IPS-11a (cell line): ENCODE data around the gene POLA1.

Source experiments
- H3K4me3 ChIP-seq: one replicate; pipeline ENCODE4 v1.5.1; 2013; ENCODE audit warnings: low read depth, low read length, control low read depth

POLA1 gene

GRCh38 chrX:24682739-24683432 is 10.8 kb upstream of the POLA1 start:
- H3K4me3 ChIP-seq, result no peak overlapping the region

DNA sequence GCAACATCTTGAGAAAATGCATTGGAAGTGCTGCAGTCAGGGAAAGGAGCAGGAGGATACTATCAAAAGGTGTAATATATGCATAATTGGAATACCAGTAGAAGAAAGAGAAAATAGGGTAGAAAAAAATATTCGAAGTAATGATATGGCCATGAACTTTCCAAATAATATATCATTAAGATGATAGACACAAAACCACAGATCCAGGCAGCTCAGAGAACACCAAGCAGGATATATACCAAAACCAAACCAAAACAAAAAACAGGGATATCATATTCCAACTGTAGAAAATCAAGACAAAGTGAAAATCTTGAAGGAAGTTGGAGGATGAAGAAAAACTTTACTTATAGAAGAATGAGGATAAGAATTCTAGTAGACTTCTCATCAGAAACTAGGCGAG is 9.7 kb upstream of the POLA1 start:
- H3K4me3 ChIP-seq, result no peak overlapping the region

GRCh38 chrX:24692305-24692704 is 1.4 kb upstream of the POLA1 start:
- no peak overlapping the region for H3K4me3 ChIP-seq

- H3K4me3 ChIP-seq, result no peak overlapping the region
Measured at GRCh38 chrX:24694825-24695224, 1.1 kb downstream of the POLA1 start.

DNA sequence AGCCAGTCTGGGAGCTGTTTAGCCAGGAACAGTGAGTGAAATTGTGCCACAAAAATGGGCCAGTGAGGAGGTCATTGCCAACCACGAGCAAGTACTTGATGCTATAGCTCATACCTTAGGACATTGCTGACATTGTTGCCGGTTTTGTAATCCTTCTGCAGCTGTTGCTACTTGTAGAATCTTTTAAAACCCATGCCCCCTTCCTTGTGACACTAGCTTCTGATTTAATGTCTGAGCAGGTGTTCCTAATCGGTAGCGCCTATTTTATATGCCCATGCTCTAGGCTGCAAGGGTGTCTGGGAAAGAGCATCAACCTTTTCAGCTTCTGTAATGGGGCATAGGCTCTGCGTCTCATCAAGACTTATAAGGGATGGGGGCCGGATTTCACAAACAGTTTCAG is 2.6 kb downstream of the POLA1 start:
- no peak overlapping the region for H3K4me3 ChIP-seq

DNA sequence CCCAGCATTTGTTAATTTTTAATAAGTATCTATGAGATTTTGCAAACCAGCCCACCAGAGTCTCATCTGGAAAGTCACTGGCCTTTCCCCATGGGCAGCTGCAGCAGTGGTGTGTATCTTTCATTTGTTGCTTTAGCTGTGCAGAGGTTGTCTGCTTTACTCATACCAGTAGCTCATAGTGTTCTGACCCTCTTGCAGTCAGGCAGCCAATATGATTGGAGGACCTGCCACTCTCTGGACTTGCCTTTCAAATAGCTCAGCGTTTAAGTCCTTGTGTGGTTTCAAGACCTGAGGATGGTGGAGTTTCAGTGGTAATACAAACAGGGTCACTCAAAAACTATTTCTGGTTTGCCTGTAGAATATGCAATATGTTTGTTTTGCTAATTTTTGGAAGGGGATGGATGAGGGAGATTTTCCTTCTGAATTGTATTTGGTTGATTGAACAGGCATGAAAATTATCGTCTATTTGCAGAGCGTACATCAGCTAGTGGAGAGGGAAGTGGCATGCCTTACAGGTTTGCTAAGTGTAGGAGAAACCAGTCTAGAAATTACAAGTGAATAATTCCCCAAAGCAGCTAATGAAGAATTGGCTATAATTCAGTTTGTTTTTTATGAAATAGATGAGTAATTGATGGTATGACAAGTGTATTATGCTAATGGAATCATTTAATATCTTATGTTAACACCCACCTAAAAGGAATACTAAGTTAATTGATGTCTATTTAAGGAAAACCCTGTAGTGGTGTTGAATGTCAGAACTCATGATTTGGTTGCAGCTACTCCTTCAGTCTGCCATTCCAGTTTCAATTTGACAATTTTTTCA is 8.9 kb downstream of the POLA1 start:
- H3K4me3 ChIP-seq, result no peak overlapping the region

- H3K4me3 ChIP-seq, result no peak overlapping the region
Measured at GRCh38 chrX:24703185-24703494, 9.4 kb downstream of the POLA1 start.

GRCh38 chrX:24718771-24719170 is 25.1 kb downstream of the POLA1 start:
- no peak overlapping the region for H3K4me3 ChIP-seq

DNA sequence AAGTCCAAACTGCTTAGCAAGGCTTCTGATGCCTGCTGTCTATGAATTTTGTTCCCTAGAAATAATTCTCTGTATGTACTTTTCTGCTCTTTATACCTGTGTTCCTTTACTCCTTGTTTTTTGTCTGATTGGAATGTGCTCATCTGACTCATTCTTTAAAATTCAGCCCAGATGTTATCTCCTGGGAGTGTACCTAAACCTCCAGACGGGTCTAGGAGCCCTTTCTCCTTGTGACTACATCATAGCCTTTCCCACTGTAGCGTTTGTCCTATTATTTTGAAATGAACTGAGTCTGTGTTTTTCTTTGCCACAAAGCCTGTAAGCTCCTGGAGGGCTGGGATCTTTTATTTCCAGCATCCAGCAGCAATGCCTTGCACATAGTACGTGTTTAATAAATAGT is 26.3 kb downstream of the POLA1 start:
- no peak overlapping the region for H3K4me3 ChIP-seq

- no peak overlapping the region for H3K4me3 ChIP-seq
Measured at GRCh38 chrX:24728530-24728929, 34.8 kb downstream of the POLA1 start.

DNA sequence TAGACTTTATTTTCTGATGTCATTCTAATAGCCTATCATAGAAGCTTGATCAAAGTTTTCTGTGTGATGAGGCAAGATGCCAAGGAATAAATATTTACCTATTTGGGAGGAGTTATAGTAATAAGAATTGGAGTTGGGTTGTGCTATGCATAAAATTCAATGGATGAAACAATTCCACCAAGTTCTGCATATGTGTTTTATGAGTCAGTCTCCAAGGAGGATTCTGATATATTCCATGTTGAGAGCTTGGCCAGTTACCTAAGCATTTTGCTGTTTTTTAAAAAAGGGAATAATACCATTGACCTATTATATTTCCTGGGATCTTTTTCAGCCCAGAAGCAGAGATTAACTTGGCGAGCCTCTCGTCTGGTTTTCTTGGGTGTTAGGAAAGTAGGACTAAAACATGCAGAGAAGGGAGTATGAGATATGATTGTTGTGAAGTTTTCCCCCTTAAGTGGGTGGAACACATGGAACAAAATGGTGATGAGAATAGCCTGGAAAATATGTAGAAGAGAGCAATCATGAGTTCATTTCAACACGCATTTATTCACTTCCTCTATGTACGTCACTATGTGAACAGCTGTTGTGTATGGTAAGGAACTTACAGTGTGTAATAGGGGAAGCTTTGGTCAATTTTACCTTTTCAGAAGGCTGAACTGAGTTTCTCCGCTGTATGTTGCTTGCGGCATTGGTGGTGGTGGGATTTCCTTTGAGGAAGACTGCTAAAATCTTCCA is 39.2 kb downstream of the POLA1 start:
- no peak overlapping the region for H3K4me3 ChIP-seq

GRCh38 chrX:24741330-24741729 is 47.6 kb downstream of the POLA1 start:
- no peak overlapping the region for H3K4me3 ChIP-seq

DNA sequence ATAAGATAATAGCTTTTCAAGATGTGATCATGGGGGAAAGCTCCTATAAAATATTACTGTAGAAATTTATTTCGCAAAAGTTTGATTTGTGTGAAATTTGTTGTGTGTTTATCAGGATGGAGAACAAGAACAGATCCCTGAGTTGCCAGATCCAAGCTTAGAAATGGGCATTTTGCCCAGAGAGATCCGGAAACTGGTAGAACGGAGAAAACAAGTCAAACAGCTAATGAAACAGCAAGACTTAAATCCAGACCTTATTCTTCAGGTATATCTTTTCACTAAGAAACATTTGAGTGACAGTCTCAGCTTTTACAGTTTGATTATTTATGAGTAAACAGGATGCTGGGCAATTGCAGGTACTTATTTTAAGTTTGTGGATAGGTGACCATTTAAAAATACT is 54.5 kb downstream of the POLA1 start:
- H3K4me3 ChIP-seq, result no peak overlapping the region

GRCh38 chrX:24759786-24760185 is 66.1 kb downstream of the POLA1 start:
- H3K4me3 ChIP-seq, result no peak overlapping the region

DNA sequence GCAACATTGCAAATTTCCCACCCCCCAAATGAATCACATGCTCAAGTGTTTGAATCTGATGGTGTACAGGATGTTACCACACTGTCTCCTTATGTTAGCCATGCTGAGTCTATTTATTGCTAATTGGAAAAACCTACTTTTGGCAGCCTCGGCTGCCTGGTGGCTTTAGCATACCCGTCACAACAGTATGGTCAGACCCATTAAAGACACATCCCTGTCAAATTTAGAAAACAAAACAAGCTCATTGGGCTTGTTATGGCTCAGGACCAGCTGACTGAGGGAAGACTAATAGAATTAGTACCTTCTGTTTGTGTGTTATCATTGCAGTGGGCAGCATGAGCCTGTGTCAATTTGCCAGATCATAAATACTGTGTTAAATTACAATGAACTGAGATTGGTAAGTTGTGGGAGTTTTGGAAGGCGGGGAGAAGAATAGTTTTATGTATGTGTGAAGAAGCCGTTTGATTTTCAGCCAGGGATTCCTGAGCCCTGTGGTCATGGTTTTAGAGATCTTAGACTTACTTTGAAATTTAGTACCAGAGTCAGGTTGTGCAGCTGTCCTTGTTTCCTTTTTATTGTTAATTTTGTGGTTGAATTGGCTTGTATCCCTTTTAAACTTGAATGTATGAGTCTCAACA is 66.8 kb downstream of the POLA1 start:
- no peak overlapping the region for H3K4me3 ChIP-seq

- no peak overlapping the region for H3K4me3 ChIP-seq
Measured at GRCh38 chrX:24761306-24761705, 67.6 kb downstream of the POLA1 start.

DNA sequence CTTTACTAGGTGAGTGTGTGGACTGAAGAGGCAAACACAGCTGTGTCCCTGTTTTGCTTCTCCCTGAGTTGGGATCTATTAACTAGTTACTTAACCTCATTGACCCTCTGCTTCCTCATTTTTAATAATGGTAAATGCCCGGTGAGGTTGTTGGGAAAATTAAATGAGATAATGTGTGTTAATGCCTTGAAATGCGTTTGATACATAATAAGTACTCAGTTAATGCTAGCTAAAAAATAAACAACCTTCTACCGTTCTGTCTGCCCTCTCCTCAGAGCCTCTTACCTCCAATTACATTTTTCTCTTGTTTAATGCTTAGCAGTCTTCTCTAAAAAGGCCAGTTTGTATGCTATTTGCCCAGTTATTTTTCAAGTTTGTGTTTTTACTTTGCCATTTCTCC is 70.3 kb downstream of the POLA1 start:
- H3K4me3 ChIP-seq, result no peak overlapping the region

- H3K4me3 ChIP-seq, result no peak overlapping the region
Measured at GRCh38 chrX:24767557-24767956, 73.8 kb downstream of the POLA1 start.

- no peak overlapping the region for H3K4me3 ChIP-seq
Measured at GRCh38 chrX:24768556-24768955, 74.8 kb downstream of the POLA1 start.

- no peak overlapping the region for H3K4me3 ChIP-seq
Measured at GRCh38 chrX:24774650-24775049, 80.9 kb downstream of the POLA1 start.

DNA sequence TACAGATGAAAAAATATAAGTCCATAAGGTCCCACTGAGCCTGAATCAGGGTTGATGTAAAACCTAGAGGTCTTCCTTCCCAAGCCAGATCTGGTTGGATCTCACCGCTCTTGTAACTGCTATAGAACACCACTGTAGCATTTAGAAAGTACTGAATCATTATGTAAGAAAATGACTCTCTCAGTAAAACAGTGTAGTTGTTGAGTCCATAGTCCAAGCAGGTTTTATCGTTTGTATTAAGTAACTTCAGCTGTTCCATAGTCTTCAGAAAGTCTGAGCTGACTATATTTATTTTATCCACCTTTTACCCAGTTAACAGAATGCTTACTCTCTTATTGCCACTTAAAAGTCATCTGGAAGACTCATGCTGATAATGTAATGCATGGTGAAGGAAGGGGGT is 82.2 kb downstream of the POLA1 start:
- no peak overlapping the region for H3K4me3 ChIP-seq

DNA sequence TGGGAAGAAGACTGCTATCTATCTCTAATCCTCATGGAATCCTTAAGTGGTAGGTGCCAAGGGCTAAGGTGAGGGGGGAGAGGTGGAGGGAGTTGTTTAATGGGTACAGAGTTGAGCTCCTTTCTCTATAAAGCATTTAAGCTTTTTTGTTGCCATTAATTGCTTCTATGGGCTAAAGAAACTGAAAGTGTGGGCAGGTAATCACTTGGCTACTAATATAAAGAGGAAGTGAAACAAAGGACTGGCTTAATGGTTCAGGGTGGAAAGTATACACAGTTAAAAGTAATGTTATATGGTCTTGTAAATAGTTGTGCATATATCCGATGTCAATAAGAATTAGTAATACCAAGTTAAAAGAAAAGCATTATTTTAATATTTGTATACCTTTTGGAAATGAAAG is 83.9 kb downstream of the POLA1 start:
- no peak overlapping the region for H3K4me3 ChIP-seq
